Stimulated activated CD8-positive, alpha-beta memory T cell treated with anti-CD3 and anti-CD28 coated beads, Interleukin-15, amount 100 ng/mL, for 24 hours (primary cell): ENCODE measurements around the gene KCNAB1.
"Not testable (repeated sequence)": the region's sequence is repeated elsewhere in the genome, so short reads cannot be mapped to it uniquely, and the experiment has no call there.

Experiments
- DNase-seq: peaks from one replicate; pipeline ENCODE4 v3.0.0-alpha.2; 2020; ENCODE audit warnings: low read depth

Gene KCNAB1

DNA sequence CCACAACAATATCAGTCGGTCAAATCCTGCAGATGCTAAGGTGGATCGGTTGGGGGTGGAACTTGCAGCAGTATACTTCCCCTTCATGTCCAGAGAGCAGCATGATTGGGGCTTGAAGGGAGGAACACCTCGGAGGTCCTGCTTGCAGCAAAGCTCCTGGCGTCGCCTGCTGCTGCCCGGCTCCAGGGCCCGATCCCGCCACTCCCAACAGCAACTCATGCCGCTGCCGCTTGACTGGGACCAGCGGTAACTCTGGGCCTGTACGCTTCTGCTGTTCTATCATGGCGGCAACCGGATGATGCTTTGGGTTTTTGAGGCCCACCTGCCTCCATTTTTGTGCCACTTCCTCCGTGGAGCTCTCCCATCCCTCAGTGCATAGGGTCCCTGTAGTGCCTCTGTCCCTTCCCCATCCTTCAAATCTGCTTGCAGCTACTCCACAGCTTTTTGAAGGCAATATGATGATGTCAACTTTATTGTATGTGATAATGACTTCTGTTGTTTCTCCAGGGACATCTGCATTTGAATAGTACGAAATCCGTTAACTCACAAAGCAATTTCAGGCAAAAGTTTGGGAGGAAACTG, 56.3 kb downstream of the KCNAB1 start:
- no peak for DNase-seq

DNA sequence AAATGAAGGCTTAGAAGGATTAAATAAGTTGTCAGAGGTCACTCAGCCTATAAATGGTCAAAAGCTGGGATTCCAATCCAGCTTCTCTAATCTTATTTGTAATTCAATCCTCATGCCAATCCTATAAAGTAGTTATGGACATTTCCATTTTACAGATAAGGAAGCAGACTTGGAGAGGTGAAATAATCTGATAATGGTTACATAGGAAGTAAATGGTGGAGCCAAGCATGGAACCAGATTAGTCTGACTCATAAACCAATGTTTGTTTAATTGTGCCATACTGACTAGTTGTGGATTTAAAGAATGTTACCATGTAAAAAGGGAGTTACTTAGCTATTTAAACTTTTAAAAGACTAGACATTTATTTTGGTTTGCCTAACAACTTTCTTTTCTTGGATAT, 59.7 kb downstream of the KCNAB1 start:
- DNase-seq, result no peak

- DNase-seq, result no peak
These were observed 61.1 kb downstream of the KCNAB1 start for GRCh38 chr3:156181509-156181908.

- no peak for DNase-seq
These were observed 63.0 kb downstream of the KCNAB1 start for GRCh38 chr3:156183396-156183795.

DNA sequence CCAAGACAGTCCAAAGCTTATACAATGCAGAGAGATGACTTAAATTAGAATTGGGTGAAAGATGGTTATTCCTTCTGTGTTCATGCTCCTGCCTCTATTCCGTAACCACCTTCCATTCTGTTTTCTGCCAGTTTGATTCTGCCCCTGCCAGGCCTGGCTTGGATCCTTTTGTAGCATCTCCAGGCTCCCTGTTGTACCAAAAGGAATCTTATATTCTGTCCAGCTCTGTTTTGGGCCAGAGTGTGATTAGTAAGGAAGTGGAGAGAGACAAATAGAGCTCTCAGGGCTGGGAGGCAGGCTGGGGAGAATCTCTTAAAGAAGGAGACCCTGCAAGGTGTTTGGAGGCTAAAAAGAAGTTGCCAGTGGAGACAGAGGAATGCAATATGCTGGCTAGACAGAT, 63.8 kb downstream of the KCNAB1 start:
- DNase-seq, result no peak

DNA sequence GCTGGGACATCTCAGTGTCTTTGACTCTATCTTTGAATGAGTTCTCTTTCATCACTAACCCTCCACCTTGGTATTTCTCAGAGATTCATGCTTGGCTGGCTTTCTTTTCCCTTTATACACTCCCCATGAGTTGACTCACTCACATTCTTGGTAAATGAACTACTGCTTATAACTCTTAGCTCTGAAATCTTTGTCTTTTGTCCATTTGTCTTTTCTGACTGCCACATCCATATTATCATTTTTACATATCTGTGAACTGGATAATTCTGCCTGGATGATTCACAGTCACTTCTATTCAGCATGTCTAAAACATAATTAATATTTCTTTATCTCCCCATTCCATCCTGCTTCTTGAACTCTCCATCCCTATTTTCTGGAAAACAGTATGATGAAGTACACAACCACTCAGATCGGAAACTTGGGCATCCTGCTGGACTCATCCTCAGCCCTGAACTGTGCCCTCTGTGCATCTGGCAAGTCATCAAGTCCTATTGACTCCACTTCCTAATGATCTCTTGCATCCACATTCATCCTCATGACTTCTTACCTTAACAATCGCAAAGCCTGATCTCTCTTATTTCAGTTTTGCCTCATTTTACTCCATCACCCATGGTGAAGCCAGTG, 66.9 kb downstream of the KCNAB1 start:
- no peak for DNase-seq

DNA sequence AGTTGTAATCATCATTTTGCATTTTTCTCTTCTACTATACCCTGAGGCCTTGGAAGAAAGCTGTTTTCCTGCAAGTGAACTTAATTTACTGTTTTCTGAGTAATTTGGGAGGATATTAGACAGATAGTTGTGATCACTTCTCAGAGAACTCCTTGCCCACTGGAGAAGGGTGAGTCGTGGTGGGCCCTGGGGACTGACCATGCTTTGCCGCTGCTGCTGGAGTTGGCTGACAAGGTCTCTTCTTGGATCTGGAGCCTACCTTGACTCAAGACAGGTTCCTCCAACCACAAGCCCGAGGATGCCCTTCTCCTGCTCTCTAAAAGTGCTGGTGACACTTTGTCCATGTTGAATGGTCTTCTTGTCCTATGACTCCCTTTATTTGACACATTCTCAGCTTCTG, 68.4 kb downstream of the KCNAB1 start:
- no peak for DNase-seq

DNA sequence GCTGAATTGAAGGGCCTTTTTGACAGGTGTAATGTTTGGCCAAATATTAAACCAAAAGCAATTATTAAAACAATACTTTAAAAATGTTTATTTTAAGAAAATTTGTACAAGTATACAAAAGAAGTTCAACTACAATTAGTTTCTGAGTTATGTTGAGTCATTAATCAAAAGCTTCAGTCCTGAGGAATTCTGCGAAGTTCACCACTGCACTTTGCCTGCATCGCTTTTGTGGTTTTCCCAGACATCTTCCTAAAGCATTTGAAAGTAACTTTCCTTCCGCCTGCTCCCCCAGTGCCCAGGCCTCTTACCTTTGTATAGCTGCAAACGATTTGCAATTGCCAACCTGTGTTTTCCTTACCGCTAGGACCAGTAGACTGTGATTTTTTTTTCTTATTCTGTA, 69.5 kb downstream of the KCNAB1 start:
- DNase-seq, result no peak

GRCh38 chr3:156194945-156195344, 74.6 kb downstream of the KCNAB1 start:
- DNase-seq, result not testable (repeated sequence)

- not testable (repeated sequence) for DNase-seq
These were observed 76.8 kb downstream of the KCNAB1 start for GRCh38 chr3:156197152-156197551.

- no peak for DNase-seq
These were observed 81.3 kb downstream of the KCNAB1 start for GRCh38 chr3:156201411-156202405.

GRCh38 chr3:156206157-156206556, 85.8 kb downstream of the KCNAB1 start:
- DNase-seq, result no peak

GRCh38 chr3:156207802-156208685, 87.7 kb downstream of the KCNAB1 start:
- no peak for DNase-seq

DNA sequence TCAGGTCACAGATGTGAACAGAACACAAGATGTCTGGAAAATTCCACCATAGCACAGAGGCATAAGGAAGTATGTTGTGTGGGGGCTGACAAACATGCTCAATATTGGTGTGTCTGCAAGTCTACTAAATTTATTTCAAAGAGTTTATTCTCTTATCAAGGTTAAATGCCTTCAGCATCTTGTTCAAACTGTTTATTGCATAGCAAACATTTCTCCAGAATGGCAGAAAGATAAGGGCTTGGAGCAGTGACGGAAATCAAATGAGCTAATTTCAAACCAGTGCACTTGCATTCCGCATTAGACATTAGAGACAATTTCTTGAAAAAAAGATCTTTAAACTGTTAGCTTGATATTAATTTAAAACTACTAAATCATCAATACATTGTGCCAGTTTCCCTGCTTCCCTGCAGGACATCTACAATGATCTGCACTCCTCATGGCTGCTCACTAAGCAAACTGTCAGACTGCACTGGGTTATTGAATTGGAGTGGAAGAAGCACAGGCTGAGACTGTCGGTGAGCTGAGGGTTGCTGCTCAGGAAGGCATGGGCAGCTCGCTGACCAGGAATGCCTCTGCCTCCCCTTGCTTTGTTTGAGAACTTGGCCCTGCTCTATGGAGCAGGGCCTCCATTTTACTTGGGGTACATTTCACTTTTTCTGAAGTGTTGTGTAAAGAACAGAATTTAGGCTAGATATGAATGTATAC, 89.4 kb downstream of the KCNAB1 start:
- DNase-seq, result no peak

DNA sequence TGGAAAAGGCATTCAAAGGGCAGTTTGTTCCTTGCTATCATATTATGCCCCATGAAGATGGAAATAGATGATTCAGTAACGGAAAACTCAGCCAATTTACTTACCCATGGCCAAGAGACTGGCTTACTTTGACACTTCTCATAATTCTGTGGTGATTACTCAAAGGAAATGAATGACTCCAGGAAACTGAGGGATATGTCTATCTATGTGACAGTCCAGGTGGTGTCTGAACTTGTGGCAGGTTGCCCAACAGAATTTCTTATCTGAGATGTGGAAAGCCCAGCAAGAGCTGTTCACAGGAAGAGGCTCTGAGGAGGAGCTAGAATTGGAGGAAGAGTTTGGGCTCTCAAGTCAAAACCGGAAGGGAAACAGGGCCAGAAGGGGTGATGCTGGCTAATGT, 91.2 kb downstream of the KCNAB1 start:
- DNase-seq, result no peak

- no peak for DNase-seq
These were observed 94.3 kb downstream of the KCNAB1 start for GRCh38 chr3:156214676-156215075.

- DNase-seq, result no peak
These were observed 95.4 kb downstream of the KCNAB1 start for GRCh38 chr3:156215751-156216150.

GRCh38 chr3:156216216-156216615, 95.8 kb downstream of the KCNAB1 start:
- no peak for DNase-seq

GRCh38 chr3:156216852-156217251, 96.5 kb downstream of the KCNAB1 start:
- no peak for DNase-seq

DNA sequence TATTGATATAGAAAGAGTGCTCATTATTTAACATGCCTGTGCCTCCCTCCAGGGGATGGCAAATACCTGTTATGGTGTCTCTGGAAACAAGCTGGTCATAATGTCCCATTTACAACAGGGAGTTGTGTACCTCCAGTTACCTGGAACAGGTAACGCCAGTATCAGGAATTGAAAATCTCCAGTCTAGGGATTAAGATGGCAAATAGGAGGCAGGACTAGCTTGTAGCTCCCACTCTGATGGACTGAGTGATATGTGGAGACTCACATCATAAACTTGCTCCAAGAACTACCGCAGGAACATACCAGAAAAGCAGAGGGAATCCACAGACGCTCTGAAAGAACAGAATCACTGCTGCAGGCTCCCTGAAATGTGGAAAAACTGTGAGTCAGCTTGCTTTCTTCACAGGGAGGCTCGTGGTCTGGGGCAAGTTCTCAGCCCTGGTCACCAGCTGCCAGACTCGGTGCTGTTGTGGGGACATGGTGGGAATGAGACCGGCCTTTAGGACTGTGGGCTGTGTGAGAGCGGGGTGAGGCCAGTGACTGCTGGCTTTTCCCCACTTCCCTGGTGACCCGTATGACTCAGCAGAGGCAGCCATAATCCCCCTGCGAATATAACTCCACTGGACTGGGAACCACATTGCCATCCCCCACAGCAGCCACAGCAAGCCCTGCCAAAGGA, 97.4 kb downstream of the KCNAB1 start:
- DNase-seq, result no peak

DNA sequence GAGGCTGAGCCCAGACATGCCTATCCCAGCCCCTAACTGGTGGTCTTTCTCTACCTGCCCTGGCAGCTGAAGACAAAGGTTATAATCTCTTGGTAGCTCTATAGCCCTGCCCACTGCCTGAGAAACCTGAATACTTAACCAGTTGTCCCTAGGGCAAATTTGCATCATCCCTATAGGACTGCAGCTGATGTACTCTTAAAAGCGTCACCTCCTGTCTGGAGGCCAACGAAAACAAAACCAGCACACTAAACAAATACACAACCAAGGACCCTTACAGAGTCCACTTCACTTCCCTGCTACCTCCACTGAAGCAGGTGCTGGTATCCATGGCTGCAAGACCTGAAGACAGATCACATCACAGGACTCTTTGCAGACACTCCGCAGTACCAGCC, 98.0 kb downstream of the KCNAB1 start:
- DNase-seq, result no peak
